HepG2 (cell line): ENCODE data around the gene PSRC1. TPM values are rescaled to one million over a fixed set of nuclear protein-coding genes. Genes with fewer than 3 reads are reported as not detected.

Source experiments
- ATAC-seq: fragments of 200-7000 bp; cut with Tn5 transposase; 3 replicates; pipeline ENCODE4 v1.9.1; 2020; ENCODE audit warnings: mild to moderate bottlenecking, moderate library complexity
- BruUV-seq: library from RNA; stranded (reverse); fragments of 400-500 nt; replicated peaks from 2 replicates; lab custom pipeline; 2021; lab: Mats Ljungman, UMichigan
- CTCF ChIA-PET: fragments of 300-600 bp; formaldehyde crosslinking; extraction: SDS; loops from one replicate; lab custom pipeline; 2021; ENCODE audit warnings: low total read pairs, inconsistent platforms, low intra/inter-chr PET ratio; lab: Yijun Ruan, JAX
- POLR2A ChIA-PET: fragments of 350-600 bp; sonication (Branson Sonifier 250); formaldehyde crosslinking; loops from one replicate; lab custom pipeline; 2020; ENCODE audit warnings: antibody characterized with exemption, inconsistent platforms; lab: Yijun Ruan, JAX
- DNase-seq: peaks from one replicate; pipeline ENCODE4 v3.0.0-alpha.2; 2015; ENCODE audit warnings: low spot score
- FAIRE-seq: peaks from 3 replicates; lab custom pipeline; 2011; peaks lifted over from hg19 to GRCh38; lab: Jason Lieb, UNC
- H2AFZ ChIP-seq: one replicate; pipeline ENCODE4 v1.6.1; 2011; ENCODE audit warnings: low read length, inconsistent platforms
- H3K27ac ChIP-seq: fragments of 300-600 bp; 3 replicates; pipeline ENCODE4 v1.8.0; 2011; ENCODE audit warnings: mixed run types, mild to moderate bottlenecking, mixed read lengths, low read length, inconsistent platforms; ENCODE audit not compliant: insufficient read depth; ENCODE audit errors: extremely low read length
- H3K27me3 ChIP-seq, 2 experiments: fragments of 200-600 bp in 1 of 2; 2 replicates in 1 of 2; 3 replicates in 1 of 2; pipeline versions ENCODE4 v1.6.0 to v1.8.0; 2011; ENCODE audit warnings: low read length in 2 of 2, mild to moderate bottlenecking in 2 of 2, moderate library complexity in 2 of 2, inconsistent platforms in 1 of 2; ENCODE audit not compliant: insufficient read depth in 2 of 2, control insufficient read depth in 1 of 2
- H3K36me3 ChIP-seq, 2 experiments: fragments of 200-600 bp in 1 of 2; replicated peaks in 1 of 2; 2 replicates in 1 of 2; 3 replicates in 1 of 2; pipeline versions ENCODE4 v1.5.1 to v1.8.0; 2011; ENCODE audit warnings: low read length in 2 of 2, inconsistent platforms in 1 of 2; ENCODE audit not compliant: insufficient read depth in 2 of 2, control insufficient read depth in 1 of 2
- H3K4me1 ChIP-seq: 2 replicates; pipeline ENCODE4 v1.5.1; 2012; ENCODE audit warnings: low read length, inconsistent platforms; ENCODE audit not compliant: insufficient read depth
- H3K4me2 ChIP-seq: 2 replicates; pipeline ENCODE4 v1.6.0; 2011; ENCODE audit warnings: low read depth, low read length, inconsistent platforms
- H3K4me3 ChIP-seq, 3 experiments: fragments of 200-600 bp in 1 of 3; sonication (generic), shearing (Covaris generic) in 1 of 3; replicated peaks in 1 of 3; 2 replicates each; pipeline ENCODE4 v1.5.1; 2011 to 2016; ENCODE audit warnings: low read length in 3 of 3, inconsistent platforms in 2 of 3, low read depth in 2 of 3, mild to moderate bottlenecking in 2 of 3, control low read depth in 1 of 3, mixed read lengths in 1 of 3; ENCODE audit not compliant: insufficient read depth in 1 of 3
- H3K79me2 ChIP-seq: one replicate; pipeline ENCODE4 v1.6.1; 2011; ENCODE audit warnings: low read length, inconsistent platforms; ENCODE audit not compliant: insufficient read depth
- H3K9ac ChIP-seq: 2 replicates; pipeline ENCODE4 v1.6.0; 2011; ENCODE audit warnings: mild to moderate bottlenecking, low read depth, low read length, inconsistent platforms; ENCODE audit not compliant: insufficient read depth
- H3K9me3 ChIP-seq: 2 replicates; pipeline ENCODE4 v1.5.1; 2012; ENCODE audit warnings: mild to moderate bottlenecking, low read length
- H4K20me1 ChIP-seq: 2 replicates; pipeline ENCODE4 v1.6.0; 2011; ENCODE audit warnings: inconsistent platforms, mild to moderate bottlenecking, low read length, moderate library complexity; ENCODE audit not compliant: insufficient read depth
- CAMTA2 ChIP-seq: sonication (generic); formaldehyde crosslinking; IDR thresholded peaks from 2 replicates; pipeline ENCODE4 v1.4.0; 2020; ENCODE audit warnings: mild to moderate bottlenecking, missing genetic modification reagents, borderline replicate concordance
- DR1 ChIP-seq: sonication (generic); formaldehyde crosslinking; IDR thresholded peaks from 2 replicates; pipeline ENCODE4 v1.8.0; 2021; ENCODE audit warnings: mild to moderate bottlenecking, missing genetic modification reagents, inconsistent platforms
- NAIF1 ChIP-seq: sonication (generic); formaldehyde crosslinking; IDR thresholded peaks from 2 replicates; pipeline ENCODE4 v1.5.0; 2020; ENCODE audit warnings: mild to moderate bottlenecking, missing genetic modification reagents, borderline replicate concordance
- ZNF547 ChIP-seq: sonication (generic); formaldehyde crosslinking; IDR thresholded peaks from 2 replicates; pipeline ENCODE4 v1.5.1; 2020; ENCODE audit warnings: mild to moderate bottlenecking, missing genetic modification reagents
- ZNF788 ChIP-seq: sonication (generic); formaldehyde crosslinking; IDR thresholded peaks from 2 replicates; pipeline ENCODE4 v1.5.0; 2020; ENCODE audit warnings: mild to moderate bottlenecking, missing genetic modification reagents, borderline replicate concordance
- WGBS: methylation state at CpG from one replicate; pipeline ENCODE4 v1.1.6; 2017; ENCODE audit warnings: low lambda C conversion rate; 5-methylcytosine and 5-hydroxymethylcytosine counted together
- in situ Hi-C: cut with HindIII; loops from 2 replicates; pipeline ENCODE4 v1.10.0; 2017; ENCODE audit warnings: low pct_unique_long_range_greater_than_20kb; ENCODE audit not compliant: extremely low pct_ligation_motif_present
- intact Hi-C: fragments of 100-400 bp; cut with micrococcal nuclease; formaldehyde crosslinking; loops from one replicate; pipeline ENCODE4 v1.10.0; 2022; ENCODE audit not compliant: unreplicated experiment
- polyA plus RNA-seq, 8 experiments: library from polyadenylated mRNA; depleted of rRNA in 3 of 8; stranded (reverse) in 7 of 8; unstranded in 1 of 8; fragments of >200 nt; fragmentation: Illumina TruSeq in 4 of 8; extraction: Trizol in 4 of 8; gene quantifications; 2 replicates each; pipeline versions ENCODE4 v1.2.1 to v1.2.3, GENCODE V29; 2011 to 2016; ENCODE audit warnings: low read depth in 4 of 8, missing spikeins in 1 of 8, mixed read lengths in 1 of 8; ENCODE audit not compliant: insufficient read depth in 1 of 8
- total RNA-seq, 5 experiments: library from RNA; depleted of rRNA; stranded (reverse); fragments of >200 nt; fragmentation: Illumina TruSeq; extraction: Trizol; gene quantifications; 2 replicates each; pipeline ENCODE4 v1.2.3, GENCODE V29; 2016; ENCODE audit warnings: low read depth in 1 of 5
- TF ChIP-seq, protein P1 (sequence below): sonication (generic); formaldehyde crosslinking; IDR thresholded peaks from 2 replicates; pipeline ENCODE4 v1.4.0; 2020; ENCODE audit warnings: missing genetic modification reagents, borderline replicate concordance

Gene PSRC1
- total and polyA plus RNA-seq, 2 of the 13 experiments (the other 11 are each of a cell fraction or from before 2014, with no cell fraction given): 28.6 to 30.3 TPM

- TF ChIP-seq DR1 (CRISPR knock-in tag): no peak
- no peak for TF ChIP-seq ZNF547 (CRISPR knock-in tag)
- TF ChIP-seq ZNF788 (CRISPR knock-in tag): no peak
- TF ChIP-seq, protein P1, sequence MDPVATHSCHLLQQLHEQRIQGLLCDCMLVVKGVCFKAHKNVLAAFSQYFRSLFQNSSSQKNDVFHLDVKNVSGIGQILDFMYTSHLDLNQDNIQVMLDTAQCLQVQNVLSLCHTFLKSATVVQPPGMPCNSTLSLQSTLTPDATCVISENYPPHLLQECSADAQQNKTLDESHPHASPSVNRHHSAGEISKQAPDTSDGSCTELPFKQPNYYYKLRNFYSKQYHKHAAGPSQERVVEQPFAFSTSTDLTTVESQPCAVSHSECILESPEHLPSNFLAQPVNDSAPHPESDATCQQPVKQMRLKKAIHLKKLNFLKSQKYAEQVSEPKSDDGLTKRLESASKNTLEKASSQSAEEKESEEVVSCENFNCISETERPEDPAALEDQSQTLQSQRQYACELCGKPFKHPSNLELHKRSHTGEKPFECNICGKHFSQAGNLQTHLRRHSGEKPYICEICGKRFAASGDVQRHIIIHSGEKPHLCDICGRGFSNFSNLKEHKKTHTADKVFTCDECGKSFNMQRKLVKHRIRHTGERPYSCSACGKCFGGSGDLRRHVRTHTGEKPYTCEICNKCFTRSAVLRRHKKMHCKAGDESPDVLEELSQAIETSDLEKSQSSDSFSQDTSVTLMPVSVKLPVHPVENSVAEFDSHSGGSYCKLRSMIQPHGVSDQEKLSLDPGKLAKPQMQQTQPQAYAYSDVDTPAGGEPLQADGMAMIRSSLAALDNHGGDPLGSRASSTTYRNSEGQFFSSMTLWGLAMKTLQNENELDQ (CRISPR knock-in tag): no peak
These were observed 21.4 kb downstream of the PSRC1 start (continued) for GRCh38 chr1:109261578-109261977.

- Histone ChIP-seq H3K27me3 (no peaks in the 10 kb centered on the region), H3K4me2 (no peak overlapping the region), H3K4me3 (no peak overlapping the region), H3K9me3 (no peaks in the 10 kb centered on the region), H3K4me1 (peaks cover 3% of the 10 kb centered on the region; the same call in 1 of the 2 replicates), H3K9ac (no peak overlapping the region), H2AFZ (no peak overlapping the region), H3K27ac (no peak overlapping the region), H4K20me1 (no peaks in the 10 kb centered on the region), H3K79me2 (no peaks in the 10 kb centered on the region), H3K36me3 (peaks cover 3 to 16% of the 10 kb centered on the region in 2 experiments; a peak in 4 of 5 replicates)
- CTCF ChIA-PET: no interaction called here
- intact Hi-C loops: loop anchor here (5.0 kb wide), 1 partner anchor 169 kb away; the partner anchor contains the start of gene TMEM167B
- BruUV-seq: no TSS peak
- DNase-seq: no peak
- ATAC-seq: no peak
- 92% methylated on average over 13 of the region's 16 CpGs for WGBS
- POLR2A ChIA-PET: interaction anchor here (1.1 kb wide), 1 partner anchor 8 kb away, joined by 3 read pairs; no protein-coding TSS in a partner anchor
- in situ Hi-C loops: loop anchor here (5.0 to 10.0 kb wide), 3 partner anchors 59 to 274 kb away; partner anchors contain the start of gene GPR61
- TF ChIP-seq CAMTA2 (CRISPR knock-in tag) (no peak), NAIF1 (CRISPR knock-in tag) (no peak)
- FAIRE-seq: no peak
These were observed 21.9 kb downstream of the PSRC1 start for GRCh38 chr1:109261006-109261405.
